HepG2 (cell line): ENCODE measurements around the gene GPATCH3. TPM values are rescaled to one million over a fixed set of nuclear protein-coding genes. Genes with fewer than 3 reads are reported as not detected.
A peak's percentile ranks its signal among the peaks of the same experiment; 100 is the strongest.

ENCODE experiments used
- ATF3 ChIP-seq: sonication (generic); formaldehyde crosslinking; IDR thresholded peaks from 2 replicates; pipeline ENCODE4 v1.4.0; 2020; ENCODE audit warnings: missing genetic modification reagents
- ATF7 ChIP-seq, 2 experiments: fragments of 450-650 bp in 1 of 2; sonication (generic) in 1 of 2; formaldehyde crosslinking in 1 of 2; IDR thresholded peaks; 2 replicates each; pipeline versions ENCODE4 v1.4.0 to v1.6.1; 2016 to 2020; ENCODE audit warnings: antibody characterized with exemption in 1 of 2, mild to moderate bottlenecking in 1 of 2, missing genetic modification reagents in 1 of 2
- KMT2B ChIP-seq: IDR thresholded peaks from 2 replicates; pipeline ENCODE4 v1.6.1; 2016; ENCODE audit warnings: missing genetic modification reagents, missing compliant biosample characterization
- LRRFIP1 ChIP-seq: sonication (generic); formaldehyde crosslinking; conservative IDR thresholded peaks from 2 replicates; pipeline ENCODE4 v1.4.0; 2020; ENCODE audit warnings: missing genetic modification reagents
- PHB2 ChIP-seq: fragments of 450-650 bp; IDR thresholded peaks from 2 replicates; pipeline ENCODE4 v1.6.1; 2018; ENCODE audit not compliant: partially characterized antibody
- RARA ChIP-seq: IDR thresholded peaks from 2 replicates; pipeline ENCODE4 v1.6.1; 2016; ENCODE audit warnings: missing genetic modification reagents, missing compliant biosample characterization
- RELA ChIP-seq: sonication (generic); formaldehyde crosslinking; IDR thresholded peaks from 2 replicates; pipeline ENCODE4 v1.4.0; 2020; ENCODE audit warnings: missing genetic modification reagents
- SRSF4 ChIP-seq: fragments of 200-400 bp; formaldehyde crosslinking; IDR thresholded peaks from one replicate; pipeline ENCODE4 v1.6.1; 2018; ENCODE audit warnings: mild to moderate bottlenecking, low read depth, low read length, moderate library complexity; ENCODE audit not compliant: poor library complexity, severe bottlenecking
- SUZ12 ChIP-seq: fragments of 150-350 bp; IDR thresholded peaks from 2 replicates; pipeline ENCODE4 v1.6.1; 2014; ENCODE audit warnings: low read depth, low read length
- THAP9 ChIP-seq: sonication (generic); formaldehyde crosslinking; IDR thresholded peaks from 2 replicates; pipeline ENCODE4; 2020; ENCODE audit warnings: missing genetic modification reagents, mild to moderate bottlenecking, borderline replicate concordance
- ZBTB3 ChIP-seq: sonication (generic); formaldehyde crosslinking; IDR thresholded peaks from 2 replicates; pipeline ENCODE4 v1.4.0; 2020; ENCODE audit warnings: low read depth, mild to moderate bottlenecking, moderate library complexity, missing genetic modification reagents, borderline replicate concordance
- ZIK1 ChIP-seq: sonication (generic); formaldehyde crosslinking; IDR thresholded peaks from 2 replicates; pipeline ENCODE4 v1.5.0; 2020; ENCODE audit warnings: mild to moderate bottlenecking, low read depth, missing genetic modification reagents, borderline replicate concordance
- ZNF224 ChIP-seq: sonication (generic); formaldehyde crosslinking; IDR thresholded peaks from 2 replicates; pipeline ENCODE4 v1.5.0; 2020; ENCODE audit warnings: mild to moderate bottlenecking, missing genetic modification reagents
- ZNF337 ChIP-seq: sonication (generic); formaldehyde crosslinking; IDR thresholded peaks from 2 replicates; pipeline ENCODE4 v1.5.1; 2020; ENCODE audit warnings: missing genetic modification reagents, low read depth, mild to moderate bottlenecking, borderline replicate concordance
- ZNF33A ChIP-seq: sonication (generic); formaldehyde crosslinking; IDR thresholded peaks from 2 replicates; pipeline ENCODE4 v1.5.1; 2020; ENCODE audit warnings: missing genetic modification reagents, mild to moderate bottlenecking, moderate library complexity, borderline replicate concordance
- ZNF564 ChIP-seq: sonication (generic); formaldehyde crosslinking; IDR thresholded peaks from 2 replicates; pipeline ENCODE4 v1.8.1; 2023; ENCODE audit warnings: mild to moderate bottlenecking, missing genetic modification reagents
- ZNF746 ChIP-seq: sonication (generic); formaldehyde crosslinking; IDR thresholded peaks from 2 replicates; pipeline ENCODE4 v1.8.0; 2022; ENCODE audit warnings: mild to moderate bottlenecking, missing genetic modification reagents
- ZNF879 ChIP-seq: sonication (generic); formaldehyde crosslinking; IDR thresholded peaks from 2 replicates; pipeline ENCODE4 v1.8.1; 2023; ENCODE audit warnings: missing genetic modification reagents
- polyA plus RNA-seq, 8 experiments: library from polyadenylated mRNA; depleted of rRNA in 3 of 8; stranded (reverse) in 7 of 8; unstranded in 1 of 8; fragments of >200 nt; fragmentation: Illumina TruSeq in 4 of 8; extraction: Trizol in 4 of 8; gene quantifications; 2 replicates each; pipeline versions ENCODE4 v1.2.1 to v1.2.3, GENCODE V29; 2011 to 2016; ENCODE audit warnings: low read depth in 4 of 8, missing spikeins in 1 of 8, mixed read lengths in 1 of 8; ENCODE audit not compliant: insufficient read depth in 1 of 8
- total RNA-seq, 5 experiments: library from RNA; depleted of rRNA; stranded (reverse); fragments of >200 nt; fragmentation: Illumina TruSeq; extraction: Trizol; gene quantifications; 2 replicates each; pipeline ENCODE4 v1.2.3, GENCODE V29; 2016; ENCODE audit warnings: low read depth in 1 of 5
- TF ChIP-seq, protein P1 (sequence below): sonication (generic); formaldehyde crosslinking; conservative IDR thresholded peaks from 2 replicates; pipeline ENCODE4 v1.5.0; 2020; ENCODE audit warnings: missing genetic modification reagents
- TF ChIP-seq, protein P2 (sequence below): sonication (generic); formaldehyde crosslinking; IDR thresholded peaks from 2 replicates; pipeline ENCODE4 v1.8.1; 2023; ENCODE audit warnings: mild to moderate bottlenecking, inconsistent platforms, moderate library complexity, missing genetic modification reagents, borderline replicate concordance

GPATCH3 gene
- total and polyA plus RNA-seq, 2 of the 13 experiments (the other 11 are each of a cell fraction or from before 2014, with no cell fraction given) = 8.3 to 11.0 TPM

DNA sequence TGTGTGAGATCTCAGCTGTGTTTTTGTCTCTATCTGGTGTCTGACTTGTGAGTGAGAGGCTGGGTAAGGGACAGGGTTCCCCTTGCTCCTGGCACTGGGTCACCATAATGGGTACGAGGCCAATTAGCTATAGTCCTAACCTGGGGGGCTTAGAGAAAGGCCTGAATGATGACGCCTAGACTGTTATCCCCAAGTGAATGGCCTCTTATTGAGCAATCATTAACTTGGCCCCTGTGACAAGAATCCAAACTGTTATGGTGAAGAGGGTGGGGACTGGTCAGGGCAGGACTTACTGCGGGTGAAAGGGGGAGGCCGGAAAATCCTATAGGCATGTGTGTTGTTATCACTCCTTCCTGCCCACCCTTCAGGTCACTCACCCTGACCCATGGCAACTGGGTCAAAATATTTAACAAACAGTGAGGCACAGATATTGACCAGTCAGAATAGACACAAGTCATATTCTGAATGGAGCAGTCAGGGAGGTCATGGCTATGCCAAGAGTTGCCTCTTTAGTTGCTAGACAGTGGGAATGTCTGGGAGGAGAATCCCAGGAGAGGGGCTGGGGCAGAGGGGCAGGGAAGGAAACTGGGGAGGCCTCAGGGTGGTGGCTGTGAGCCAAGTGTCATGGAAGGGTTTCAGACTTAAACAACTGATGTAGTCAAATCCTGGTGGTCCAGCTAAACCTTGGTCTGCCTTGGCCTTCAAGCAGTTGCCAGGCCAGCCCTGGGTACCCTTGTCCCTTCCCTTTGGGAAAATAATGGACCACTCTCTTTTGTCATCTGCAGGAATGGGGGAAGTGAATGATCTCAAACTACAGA, 10.3 kb upstream of the GPATCH3 start (continued):
- 0 out of 2 replicates have a peak, but pooled peaks have one; percentile 48 for TF ChIP-seq THAP9
- peak; percentile 98 for TF ChIP-seq ZNF746 (CRISPR knock-in tag)
- TF ChIP-seq SUZ12 = no peak
- TF ChIP-seq SRSF4 = no peak
- TF ChIP-seq ZNF33A (CRISPR knock-in tag) = peak; percentile 20; the same call in 1 of the 2 replicates
- TF ChIP-seq RARA (CRISPR knock-in tag) = peak; percentile 99
- peak; percentile 35; the same call in 1 of the 2 replicates for TF ChIP-seq ZBTB3 (CRISPR knock-in tag)
- no peak for TF ChIP-seq ZNF224 (CRISPR knock-in tag)
- peak; percentile 68; the same call in 1 of the 2 replicates for TF ChIP-seq ZNF564 (CRISPR knock-in tag)
- peak; percentile 70; the same call in 1 of the 2 replicates for TF ChIP-seq RELA (CRISPR knock-in tag)
- TF ChIP-seq ZNF879 (CRISPR knock-in tag) = no peak
- TF ChIP-seq, protein P1, sequence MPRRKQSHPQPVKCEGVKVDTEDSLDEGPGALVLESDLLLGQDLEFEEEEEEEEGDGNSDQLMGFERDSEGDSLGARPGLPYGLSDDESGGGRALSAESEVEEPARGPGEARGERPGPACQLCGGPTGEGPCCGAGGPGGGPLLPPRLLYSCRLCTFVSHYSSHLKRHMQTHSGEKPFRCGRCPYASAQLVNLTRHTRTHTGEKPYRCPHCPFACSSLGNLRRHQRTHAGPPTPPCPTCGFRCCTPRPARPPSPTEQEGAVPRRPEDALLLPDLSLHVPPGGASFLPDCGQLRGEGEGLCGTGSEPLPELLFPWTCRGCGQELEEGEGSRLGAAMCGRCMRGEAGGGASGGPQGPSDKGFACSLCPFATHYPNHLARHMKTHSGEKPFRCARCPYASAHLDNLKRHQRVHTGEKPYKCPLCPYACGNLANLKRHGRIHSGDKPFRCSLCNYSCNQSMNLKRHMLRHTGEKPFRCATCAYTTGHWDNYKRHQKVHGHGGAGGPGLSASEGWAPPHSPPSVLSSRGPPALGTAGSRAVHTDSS = no peak
- no peak for TF ChIP-seq KMT2B
- TF ChIP-seq ZIK1 (CRISPR knock-in tag) = no peak
- TF ChIP-seq LRRFIP1 (CRISPR knock-in tag) = no peak
- TF ChIP-seq PHB2 = no peak
- TF ChIP-seq ATF3 (CRISPR knock-in tag) = peak; percentile 13; the same call in 1 of the 2 replicates
- TF ChIP-seq ATF7 (IDR thresholded peaks at IDR 0.05) = no peak
- no peak; the same call in 1 of the 2 replicates for TF ChIP-seq ATF7 (CRISPR knock-in tag; IDR thresholded peaks at IDR 0.05)
- TF ChIP-seq, protein P2, sequence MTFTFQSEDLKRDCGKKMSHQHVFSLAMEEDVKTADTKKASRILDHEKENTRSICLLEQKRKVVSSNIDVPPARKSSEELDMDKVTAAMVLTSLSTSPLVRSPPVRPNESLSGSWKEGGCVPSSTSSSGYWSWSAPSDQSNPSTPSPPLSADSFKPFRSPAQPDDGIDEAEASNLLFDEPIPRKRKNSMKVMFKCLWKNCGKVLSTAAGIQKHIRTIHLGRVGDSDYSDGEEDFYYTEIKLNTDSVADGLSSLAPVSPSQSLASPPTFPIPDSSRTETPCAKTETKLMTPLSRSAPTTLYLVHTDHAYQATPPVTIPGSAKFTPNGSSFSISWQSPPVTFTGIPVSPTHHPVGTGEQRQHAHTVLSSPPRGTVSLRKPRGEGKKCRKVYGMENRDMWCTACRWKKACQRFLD (CRISPR knock-in tag) = no peak
- TF ChIP-seq ZNF337 (CRISPR knock-in tag) = no peak
